HG02870 (cell line): ENCODE measurements around the gene OLFM2.
A peak's percentile ranks its signal among the peaks of the same experiment; 100 is the strongest.
"Not testable (repeated sequence)": the region's sequence is repeated elsewhere in the genome, so short reads cannot be mapped to it uniquely, and the experiment has no call there.

ENCODE experiments used
- ATAC-seq: cut with Tn5 transposase; IDR thresholded peaks from one replicate; pipeline ENCODE4 v1.9.1; 2021; ENCODE audit warnings: mild to moderate bottlenecking, moderate library complexity; ENCODE audit not compliant: unreplicated experiment

The OLFM2 gene

GRCh38 chr19:9943744-9944143, 7.4 kb upstream of the OLFM2 start:
- ATAC-seq = no peak

GRCh38 chr19:9941671-9942070, 5.4 kb upstream of the OLFM2 start:
- ATAC-seq = no peak

GRCh38 chr19:9941231-9941630, 4.9 kb upstream of the OLFM2 start:
- no peak for ATAC-seq

- ATAC-seq = no peak
These were observed 4.5 kb upstream of the OLFM2 start for GRCh38 chr19:9940778-9941177.

- no peak for ATAC-seq
These were observed 3.1 kb upstream of the OLFM2 start for GRCh38 chr19:9939301-9939913.

GRCh38 chr19:9937001-9937411, 691 bp upstream of the OLFM2 start:
- no peak for ATAC-seq

GRCh38 chr19:9935506-9936325, 599 bp downstream of the OLFM2 start:
- no peak for ATAC-seq

- no peak for ATAC-seq
These were observed 2.0 kb downstream of the OLFM2 start for GRCh38 chr19:9934132-9934950.

GRCh38 chr19:9932835-9933234, 3.5 kb downstream of the OLFM2 start:
- no peak for ATAC-seq

- no peak for ATAC-seq
These were observed 4.7 kb downstream of the OLFM2 start for GRCh38 chr19:9931629-9932028.

GRCh38 chr19:9923440-9923839, 12.9 kb downstream of the OLFM2 start:
- no peak for ATAC-seq

GRCh38 chr19:9922782-9923379, 13.4 kb downstream of the OLFM2 start:
- ATAC-seq = not testable (repeated sequence)

GRCh38 chr19:9917321-9917720, 19.0 kb downstream of the OLFM2 start:
- no peak for ATAC-seq

GRCh38 chr19:9916719-9917118, 19.6 kb downstream of the OLFM2 start:
- no peak for ATAC-seq

GRCh38 chr19:9914315-9915207, 21.8 kb downstream of the OLFM2 start:
- peak; percentile 62 for ATAC-seq

GRCh38 chr19:9914001-9914314, 22.4 kb downstream of the OLFM2 start:
- ATAC-seq = no peak

GRCh38 chr19:9913237-9914000, 22.9 kb downstream of the OLFM2 start:
- ATAC-seq = no peak

- no peak for ATAC-seq
These were observed 23.6 kb downstream of the OLFM2 start for GRCh38 chr19:9912551-9913236.

GRCh38 chr19:9911524-9912185, 24.7 kb downstream of the OLFM2 start:
- ATAC-seq = no peak
